ENCODE results near the gene DLGAP4. TPM values are rescaled to one million over a fixed set of nuclear protein-coding genes. Genes with fewer than 3 reads are reported as not detected.

Gene DLGAP4
- total RNA-seq, 1 donor from 2014 or later: 199 TPM

DNA sequence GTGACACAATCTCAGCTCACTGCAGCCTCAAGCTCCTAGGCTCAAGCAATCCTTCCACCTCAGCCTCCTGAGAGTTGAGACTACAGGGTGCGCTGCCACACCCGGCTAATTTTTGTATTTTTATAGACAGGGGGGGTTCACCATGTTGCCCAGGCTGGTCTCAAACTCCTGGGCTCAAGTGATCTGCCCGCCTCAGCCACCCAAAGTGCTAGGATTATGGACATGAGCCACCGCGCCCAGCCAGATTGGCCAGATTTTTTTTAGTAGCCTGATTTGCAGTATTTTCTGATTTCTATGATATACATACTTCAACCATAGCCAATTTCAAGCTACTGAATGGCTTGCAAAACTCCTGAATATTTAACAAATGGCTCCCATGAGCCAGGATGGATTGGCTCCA is 21.4 kb upstream of the DLGAP4 start:
- DNase-seq: no peak
- Mint-ChIP-seq H3K4me1 (ENCODE audit: low read depth, unreplicated experiment) (no peaks in the 10 kb centered on the region), H3K27me3 (ENCODE audit: unreplicated experiment) (peaks cover 4% of the 10 kb centered on the region), H3K27ac (ENCODE audit: unreplicated experiment) (no peak overlapping the region), H3K9me3 (ENCODE audit: unreplicated experiment) (no peaks in the 10 kb centered on the region), H3K4me3 (ENCODE audit: unreplicated experiment) (no peak overlapping the region), H3K36me3 (ENCODE audit: unreplicated experiment) (peaks cover 5% of the 10 kb centered on the region)
- TF ChIP-seq, protein P1, sequence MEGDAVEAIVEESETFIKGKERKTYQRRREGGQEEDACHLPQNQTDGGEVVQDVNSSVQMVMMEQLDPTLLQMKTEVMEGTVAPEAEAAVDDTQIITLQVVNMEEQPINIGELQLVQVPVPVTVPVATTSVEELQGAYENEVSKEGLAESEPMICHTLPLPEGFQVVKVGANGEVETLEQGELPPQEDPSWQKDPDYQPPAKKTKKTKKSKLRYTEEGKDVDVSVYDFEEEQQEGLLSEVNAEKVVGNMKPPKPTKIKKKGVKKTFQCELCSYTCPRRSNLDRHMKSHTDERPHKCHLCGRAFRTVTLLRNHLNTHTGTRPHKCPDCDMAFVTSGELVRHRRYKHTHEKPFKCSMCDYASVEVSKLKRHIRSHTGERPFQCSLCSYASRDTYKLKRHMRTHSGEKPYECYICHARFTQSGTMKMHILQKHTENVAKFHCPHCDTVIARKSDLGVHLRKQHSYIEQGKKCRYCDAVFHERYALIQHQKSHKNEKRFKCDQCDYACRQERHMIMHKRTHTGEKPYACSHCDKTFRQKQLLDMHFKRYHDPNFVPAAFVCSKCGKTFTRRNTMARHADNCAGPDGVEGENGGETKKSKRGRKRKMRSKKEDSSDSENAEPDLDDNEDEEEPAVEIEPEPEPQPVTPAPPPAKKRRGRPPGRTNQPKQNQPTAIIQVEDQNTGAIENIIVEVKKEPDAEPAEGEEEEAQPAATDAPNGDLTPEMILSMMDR (IDR thresholded peaks at IDR 0.05; ENCODE audit: partially characterized antibody, unreplicated experiment): no peak

DNA sequence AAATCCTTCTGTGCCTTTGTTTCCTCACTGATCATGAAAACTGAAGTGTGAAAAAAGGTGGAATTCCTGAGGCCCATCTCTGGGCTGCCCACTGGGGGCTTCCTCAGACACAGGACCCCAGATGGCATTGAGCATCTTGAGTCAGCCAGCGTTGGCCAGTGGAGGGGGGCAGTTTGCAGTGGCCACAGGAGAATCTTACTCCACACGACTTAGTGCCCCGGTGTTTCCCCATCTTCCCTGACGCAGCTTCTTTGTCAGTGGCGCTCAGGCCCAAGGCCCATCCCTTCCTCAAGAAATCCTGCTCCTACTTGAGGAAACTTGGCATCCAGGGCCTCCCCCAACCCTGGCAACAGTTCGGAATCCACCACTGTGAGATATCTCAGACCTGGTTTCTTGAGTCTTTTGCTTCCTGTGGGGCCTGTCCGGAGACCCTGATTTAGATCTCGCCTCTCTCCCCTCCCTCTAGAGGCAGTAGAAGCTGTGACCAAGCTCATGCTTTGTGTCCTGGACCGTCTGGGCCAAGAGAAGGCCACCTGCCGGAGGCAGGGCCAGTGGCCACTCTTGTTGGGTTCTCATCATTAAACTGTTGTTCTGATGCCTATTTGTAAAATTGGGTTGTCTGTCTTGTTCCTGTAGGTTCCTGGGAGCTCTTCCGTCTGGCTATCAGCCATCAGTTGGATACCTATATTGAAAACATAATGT is 20.2 kb upstream of the DLGAP4 start:
- Mint-ChIP-seq H3K27me3 (ENCODE audit: unreplicated experiment) (peaks cover 4% of the 10 kb centered on the region), H3K9me3 (ENCODE audit: unreplicated experiment) (no peaks in the 10 kb centered on the region), H3K27ac (ENCODE audit: unreplicated experiment) (no peak overlapping the region), H3K4me1 (ENCODE audit: low read depth, unreplicated experiment) (no peaks in the 10 kb centered on the region), H3K36me3 (ENCODE audit: unreplicated experiment) (peaks cover 5% of the 10 kb centered on the region), H3K4me3 (ENCODE audit: unreplicated experiment) (no peak overlapping the region)
- TF ChIP-seq, protein P1 (IDR thresholded peaks at IDR 0.05; ENCODE audit: partially characterized antibody, unreplicated experiment): no peak
- no peak for DNase-seq

DNA sequence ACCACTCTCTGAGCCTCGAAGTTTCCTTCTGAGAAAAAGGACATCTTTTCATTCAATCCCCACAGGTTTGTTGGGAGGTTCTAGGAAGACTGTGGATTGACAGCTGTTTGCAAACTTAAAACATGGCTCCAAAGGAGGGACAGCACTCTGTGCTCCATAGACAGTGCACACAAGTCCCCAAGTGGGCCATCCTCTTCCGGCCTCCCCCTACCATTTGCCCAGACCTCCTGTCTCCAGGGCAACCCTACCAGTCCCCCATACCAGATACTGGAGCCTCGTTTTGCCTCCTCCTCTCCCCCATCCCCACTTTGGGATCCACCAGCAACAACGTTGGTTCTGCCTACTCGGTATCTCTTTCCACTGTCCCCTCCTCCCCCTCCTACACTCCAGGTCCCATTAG is 8.5 kb upstream of the DLGAP4 start:
- peaks cover 2% of the 10 kb centered on the region for H3K27me3 Mint-ChIP-seq (ENCODE audit: unreplicated experiment)
- no peak for DNase-seq
- no peak overlapping the region for H3K4me3 Mint-ChIP-seq (ENCODE audit: unreplicated experiment)
- peaks cover 5% of the 10 kb centered on the region for H3K4me1 Mint-ChIP-seq (ENCODE audit: low read depth, unreplicated experiment)
- H3K9me3 Mint-ChIP-seq (ENCODE audit: unreplicated experiment): no peaks in the 10 kb centered on the region
- no peak overlapping the region for H3K27ac Mint-ChIP-seq (ENCODE audit: unreplicated experiment)
- H3K36me3 Mint-ChIP-seq (ENCODE audit: unreplicated experiment): no peaks in the 10 kb centered on the region
- TF ChIP-seq, protein P1 (IDR thresholded peaks at IDR 0.05; ENCODE audit: partially characterized antibody, unreplicated experiment): no peak

DNA sequence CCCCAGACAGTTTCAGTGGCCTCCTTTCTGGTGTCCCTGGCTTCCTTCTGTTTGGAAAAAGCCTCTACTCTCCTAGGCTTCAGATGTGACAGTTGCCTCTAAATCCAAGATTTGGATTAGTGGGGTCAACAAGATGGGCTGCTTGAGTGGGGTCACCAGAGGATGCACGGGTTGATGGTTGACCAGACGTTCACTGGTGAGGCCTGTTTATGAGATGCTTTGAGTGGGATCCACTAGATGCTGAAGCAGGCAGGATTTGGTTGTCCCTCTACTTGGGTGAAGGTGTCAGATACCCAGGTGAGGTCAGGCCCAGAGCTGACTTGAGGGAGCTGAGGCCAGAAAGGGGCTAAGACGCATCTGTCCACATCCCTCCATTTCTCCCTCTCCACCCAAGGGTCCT is 8.1 kb upstream of the DLGAP4 start:
- no peaks in the 10 kb centered on the region for H3K9me3 Mint-ChIP-seq (ENCODE audit: unreplicated experiment)
- DNase-seq: no peak
- H3K4me3 Mint-ChIP-seq (ENCODE audit: unreplicated experiment): no peak overlapping the region
- no peaks in the 10 kb centered on the region for H3K36me3 Mint-ChIP-seq (ENCODE audit: unreplicated experiment)
- H3K27me3 Mint-ChIP-seq (ENCODE audit: unreplicated experiment): peaks cover 2% of the 10 kb centered on the region
- H3K27ac Mint-ChIP-seq (ENCODE audit: unreplicated experiment): no peak overlapping the region
- H3K4me1 Mint-ChIP-seq (ENCODE audit: low read depth, unreplicated experiment): peaks cover 8% of the 10 kb centered on the region
- TF ChIP-seq, protein P1 (IDR thresholded peaks at IDR 0.05; ENCODE audit: partially characterized antibody, unreplicated experiment): no peak

- Mint-ChIP-seq H3K36me3 (ENCODE audit: unreplicated experiment) (no peaks in the 10 kb centered on the region), H3K4me1 (ENCODE audit: low read depth, unreplicated experiment) (peaks cover 13% of the 10 kb centered on the region), H3K27me3 (ENCODE audit: unreplicated experiment) (peaks cover 5% of the 10 kb centered on the region), H3K27ac (ENCODE audit: unreplicated experiment) (no peak overlapping the region), H3K9me3 (ENCODE audit: unreplicated experiment) (peaks cover 2% of the 10 kb centered on the region), H3K4me3 (ENCODE audit: unreplicated experiment) (no peak overlapping the region)
- DNase-seq: no peak
- TF ChIP-seq, protein P1 (IDR thresholded peaks at IDR 0.05; ENCODE audit: partially characterized antibody, unreplicated experiment): no peak
Observed at GRCh38 chr20:36298795-36299339, 7.3 kb upstream of the DLGAP4 start.
